ENCODE measurements around the gene GATA6. TPM values are rescaled to one million over a fixed set of nuclear protein-coding genes. Genes with fewer than 3 reads are reported as not detected.
"Not testable (repeated sequence)": the region's sequence is repeated elsewhere in the genome, so short reads cannot be mapped to it uniquely, and the experiment has no call there.

GATA6 gene
- total RNA-seq, 1 donor from 2014 or later: 76.2 TPM

- DNase-seq (ENCODE audit: low spot score): no peak
Measured at GRCh38 chr18:22176420-22177326, 7.3 kb downstream of the GATA6 start.

GRCh38 chr18:22177327-22177871, 8.0 kb downstream of the GATA6 start:
- intact Hi-C loops (cut with DNase I): no loop called here
- no peak for DNase-seq (ENCODE audit: low spot score)

More at GRCh38 chr18:22176420-22177326, 7.3 kb downstream of the GATA6 start:
- intact Hi-C loops (cut with DNase I): no loop called here

GRCh38 chr18:22179174-22179573, 9.8 kb downstream of the GATA6 start:
- intact Hi-C loops (cut with DNase I): no loop called here
- no peak for DNase-seq (ENCODE audit: low spot score)

GRCh38 chr18:22179631-22180030, 10.2 kb downstream of the GATA6 start:
- DNase-seq (ENCODE audit: low spot score): no peak
- intact Hi-C loops (cut with DNase I): no loop called here

GRCh38 chr18:22180722-22181121, 11.3 kb downstream of the GATA6 start:
- intact Hi-C loops (cut with DNase I): no loop called here

GRCh38 chr18:22182884-22183697, 13.7 kb downstream of the GATA6 start:
- DNase-seq (ENCODE audit: low spot score): no peak
- intact Hi-C loops (cut with DNase I): no loop called here

More at GRCh38 chr18:22180722-22181121, 11.3 kb downstream of the GATA6 start:
- peak; percentile 64 for DNase-seq (ENCODE audit: low spot score)

- no peak for DNase-seq (ENCODE audit: low spot score)
- intact Hi-C loops (cut with DNase I): no loop called here
Measured at GRCh38 chr18:22183698-22184170, 14.3 kb downstream of the GATA6 start.

GRCh38 chr18:22184573-22184972, 15.2 kb downstream of the GATA6 start:
- peak; percentile 39 for DNase-seq (ENCODE audit: low spot score)
- intact Hi-C loops (cut with DNase I): not testable (repeated sequence)

GRCh38 chr18:22185273-22185672, 15.9 kb downstream of the GATA6 start:
- DNase-seq (ENCODE audit: low spot score): no peak
- intact Hi-C loops (cut with DNase I): no loop called here

GRCh38 chr18:22185771-22186386, 16.5 kb downstream of the GATA6 start:
- DNase-seq (ENCODE audit: low spot score): no peak
- intact Hi-C loops (cut with DNase I): no loop called here

- intact Hi-C loops (cut with DNase I): no loop called here
Measured at GRCh38 chr18:22186484-22186971, 17.1 kb downstream of the GATA6 start.

GRCh38 chr18:22188559-22189267, 19.3 kb downstream of the GATA6 start:
- DNase-seq (ENCODE audit: low spot score): peak; percentile 64
- intact Hi-C loops (cut with DNase I): no loop called here

More at GRCh38 chr18:22186484-22186971, 17.1 kb downstream of the GATA6 start:
- DNase-seq (ENCODE audit: low spot score): peak; percentile 38

- DNase-seq (ENCODE audit: low spot score): peak; percentile 36
- intact Hi-C loops (cut with DNase I): loop anchor here (2.0 to 5.0 kb wide), 3 partner anchors 159 to 373 kb away; no protein-coding TSS in a partner anchor
Measured at GRCh38 chr18:22189449-22190166, 20.2 kb downstream of the GATA6 start.

GRCh38 chr18:22191346-22191695, 21.9 kb downstream of the GATA6 start:
- intact Hi-C loops (cut with DNase I): loop anchor here (2.0 to 5.0 kb wide), 3 partner anchors 157 to 371 kb away; no protein-coding TSS in a partner anchor
- DNase-seq (ENCODE audit: low spot score): no peak

GRCh38 chr18:22191923-22192322, 22.5 kb downstream of the GATA6 start:
- intact Hi-C loops (cut with DNase I): loop anchor here (2.0 to 5.0 kb wide), 3 partner anchors 157 to 370 kb away; no protein-coding TSS in a partner anchor
- no peak for DNase-seq (ENCODE audit: low spot score)

GRCh38 chr18:22193466-22193865, 24.1 kb downstream of the GATA6 start:
- intact Hi-C loops (cut with DNase I): loop anchor here (5.0 kb wide), 2 partner anchors 274 to 369 kb away; no protein-coding TSS in a partner anchor
- no peak for DNase-seq (ENCODE audit: low spot score)

GRCh38 chr18:22194151-22194598, 24.8 kb downstream of the GATA6 start:
- intact Hi-C loops (cut with DNase I): loop anchor here (2.0 to 5.0 kb wide), 3 partner anchors 73 to 368 kb away; no protein-coding TSS in a partner anchor
- DNase-seq (ENCODE audit: low spot score): peak; percentile 79

- no peak for DNase-seq (ENCODE audit: low spot score)
- intact Hi-C loops (cut with DNase I): loop anchor here (2.0 kb wide), 1 partner anchor 72 kb away; no protein-coding TSS in a partner anchor
Measured at GRCh38 chr18:22195052-22195451, 25.7 kb downstream of the GATA6 start.

Measured in cardiac septum (tissue), 1 donor.